Stomach (tissue), 4 donors: ENCODE measurements around the gene APOL4.

ENCODE experiments used
- CTCF ChIP-seq, 7 experiments: fragments of 450-650 bp in 4 of 7; fragments of 200-600 bp in 3 of 7; sonication (generic) in 3 of 7; IDR thresholded peaks; one replicate each; pipeline ENCODE4 v1.5.1; 2016 to 2019; ENCODE audit warnings: antibody characterized with exemption in 7 of 7, control low read depth in 2 of 7, mild to moderate bottlenecking in 1 of 7
- EP300 ChIP-seq: sonication (generic); formaldehyde crosslinking; IDR thresholded peaks from one replicate; pipeline ENCODE4 v1.6.1; 2017; ENCODE audit warnings: antibody characterized with exemption
- POLR2A ChIP-seq, 4 donors: fragments of 450-650 bp; IDR thresholded peaks; one replicate each; pipeline ENCODE4 v1.6.1; 2016; ENCODE audit warnings: antibody characterized with exemption in 4 of 4, control low read depth in 2 of 4, mild to moderate bottlenecking in 1 of 4, moderate library complexity in 1 of 4
- POLR2AphosphoS5 ChIP-seq, 3 donors: sonication (generic); formaldehyde crosslinking; IDR thresholded peaks; one replicate each; pipeline ENCODE4 v1.6.1; 2016; ENCODE audit warnings: antibody characterized with exemption in 3 of 3

- TF ChIP-seq POLR2A (IDR thresholded peaks at IDR 0.05) (no peak), POLR2AphosphoS5 (IDR thresholded peaks at IDR 0.05) (no peak), CTCF (IDR thresholded peaks at IDR 0.05) (no peak), EP300 (no peak)
Measured at GRCh38 chr22:36193171-36193570, 8.4 kb downstream of the APOL4 start.
